ENCODE measurements around the gene PADI6.
"Not testable (repeated sequence)": the region's sequence is repeated elsewhere in the genome, so short reads cannot be mapped to it uniquely, and the experiment has no call there.

PADI6 gene

GRCh38 chr1:17371896-17372295 lies at the start of gene PADI6:
TSS of gene PADI6 (plus strand) at chr1:17372196. CDS start at chr1:17372246, 50 bp downstream.
- DNase-seq = no peak

- no peak for DNase-seq
Measured at GRCh38 chr1:17328855-17329254, 43.1 kb upstream of the PADI6 start.

- no peak for DNase-seq
Measured at GRCh38 chr1:17329610-17330009, 42.4 kb upstream of the PADI6 start.

GRCh38 chr1:17330856-17331255 lies 41.1 kb upstream of the PADI6 start:
- no peak for DNase-seq

- no peak for DNase-seq
Measured at GRCh38 chr1:17333081-17333480, 38.9 kb upstream of the PADI6 start.

GRCh38 chr1:17335821-17336710 lies 35.9 kb upstream of the PADI6 start:
- DNase-seq = peak; percentile 89

GRCh38 chr1:17338706-17339493 lies 33.1 kb upstream of the PADI6 start:
- DNase-seq = peak; percentile 17

- DNase-seq = no peak
Measured at GRCh38 chr1:17339521-17339920, 32.5 kb upstream of the PADI6 start.

- no peak for DNase-seq
Measured at GRCh38 chr1:17340358-17340757, 31.6 kb upstream of the PADI6 start.

GRCh38 chr1:17342014-17342441 lies 30.0 kb upstream of the PADI6 start:
- DNase-seq = no peak

GRCh38 chr1:17345506-17345905 lies 26.5 kb upstream of the PADI6 start:
- not testable (repeated sequence) for DNase-seq

GRCh38 chr1:17346046-17346789 lies 25.8 kb upstream of the PADI6 start:
- DNase-seq = no peak

GRCh38 chr1:17347769-17348592 lies 24.0 kb upstream of the PADI6 start:
- DNase-seq = no peak

- DNase-seq = no peak
Measured at GRCh38 chr1:17348593-17349234, 23.3 kb upstream of the PADI6 start.

- no peak for DNase-seq
Measured at GRCh38 chr1:17350083-17350482, 21.9 kb upstream of the PADI6 start.

- DNase-seq = no peak
Measured at GRCh38 chr1:17350928-17351446, 21.0 kb upstream of the PADI6 start.

- DNase-seq = no peak
Measured at GRCh38 chr1:17351598-17352324, 20.2 kb upstream of the PADI6 start.

GRCh38 chr1:17352419-17352909 lies 19.5 kb upstream of the PADI6 start:
- DNase-seq = no peak

GRCh38 chr1:17355898-17356297 lies 16.1 kb upstream of the PADI6 start:
- peak; percentile 43 for DNase-seq

GRCh38 chr1:17356387-17357026 lies 15.5 kb upstream of the PADI6 start:
- DNase-seq = peak; percentile 61
